ENCODE results near the gene PDHB.

The PDHB gene

DNA sequence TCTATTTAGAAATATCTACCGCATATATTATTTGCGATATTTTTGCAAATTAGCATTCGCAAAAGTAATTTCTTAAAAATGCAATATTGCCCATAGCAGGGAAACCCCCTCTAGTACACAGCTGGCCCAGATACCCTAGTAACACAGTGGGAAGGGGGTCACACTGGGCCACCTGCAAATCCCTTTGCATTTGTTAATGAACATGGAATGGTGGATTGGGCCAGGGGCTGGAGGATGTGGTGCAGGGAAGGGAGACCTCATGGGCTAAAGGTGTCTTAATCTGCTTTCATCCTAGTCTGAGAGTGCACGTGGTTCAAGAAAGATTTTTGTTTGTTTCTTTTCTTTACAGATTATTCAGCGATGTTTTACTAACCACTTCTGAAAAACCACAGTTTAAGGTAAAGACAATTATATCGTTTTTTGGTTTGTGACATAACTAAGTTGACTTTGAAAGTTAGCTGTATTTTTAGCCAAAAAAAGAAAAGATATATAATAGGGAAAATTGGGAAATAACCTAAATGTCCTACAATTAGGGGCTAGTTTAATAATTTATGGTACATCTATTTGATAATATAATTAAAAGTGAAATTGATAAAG, 30.0 kb downstream of the PDHB start:
- no peak for DNase-seq (ENCODE audit: low read depth)

DNA sequence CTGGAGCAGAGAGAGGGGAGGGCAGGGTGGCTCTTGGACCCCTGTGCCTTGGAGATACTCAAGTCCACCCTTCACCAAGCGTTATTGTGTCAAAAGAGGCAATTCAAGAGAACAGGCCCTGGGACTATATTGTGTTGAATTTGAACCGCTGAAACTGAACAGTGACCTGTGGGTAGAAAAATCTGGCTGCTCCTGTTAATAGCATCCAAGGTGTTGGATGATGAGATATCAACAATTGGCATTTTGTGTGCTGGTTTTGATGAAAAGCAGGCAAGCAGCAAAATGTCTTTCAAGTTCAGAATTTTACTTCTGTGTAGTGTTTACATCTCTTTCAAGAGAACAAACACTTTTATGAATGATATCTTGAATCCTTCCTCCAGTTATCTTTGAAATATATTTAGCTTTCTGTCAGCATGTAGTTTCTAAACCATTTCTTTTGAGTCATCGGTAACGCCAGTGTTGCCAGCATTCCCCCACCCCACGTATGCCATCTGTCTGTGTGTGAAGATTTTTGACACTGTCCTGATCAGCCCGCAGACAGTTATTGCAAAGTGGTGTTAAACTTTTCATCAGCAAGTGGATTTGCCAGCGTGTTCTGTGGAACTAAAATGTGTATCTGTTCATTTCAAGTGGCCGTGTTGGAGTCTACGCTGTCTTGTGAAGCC, 34.8 kb downstream of the PDHB start:
- DNase-seq (ENCODE audit: low read depth): no peak

DNA sequence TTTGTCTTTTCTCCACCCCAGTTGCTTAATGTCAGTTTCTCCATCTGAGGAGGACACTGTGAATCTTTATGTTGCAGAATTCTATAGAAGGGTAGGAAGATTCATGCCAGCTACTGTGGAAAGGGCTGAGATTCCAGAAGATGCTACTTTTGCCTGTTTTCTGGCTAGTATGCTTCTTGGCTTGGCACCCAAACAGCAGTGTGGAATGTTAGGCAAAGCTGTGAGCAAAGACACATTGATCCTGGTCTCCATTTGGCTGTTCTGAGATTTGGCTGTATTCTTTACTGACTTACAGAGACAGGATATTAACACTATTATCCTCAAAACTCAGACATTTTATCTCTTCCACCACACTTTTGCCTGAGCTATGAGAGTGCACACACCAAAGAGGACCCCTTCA, 39.3 kb downstream of the PDHB start:
- DNase-seq (ENCODE audit: low read depth): no peak

DNA sequence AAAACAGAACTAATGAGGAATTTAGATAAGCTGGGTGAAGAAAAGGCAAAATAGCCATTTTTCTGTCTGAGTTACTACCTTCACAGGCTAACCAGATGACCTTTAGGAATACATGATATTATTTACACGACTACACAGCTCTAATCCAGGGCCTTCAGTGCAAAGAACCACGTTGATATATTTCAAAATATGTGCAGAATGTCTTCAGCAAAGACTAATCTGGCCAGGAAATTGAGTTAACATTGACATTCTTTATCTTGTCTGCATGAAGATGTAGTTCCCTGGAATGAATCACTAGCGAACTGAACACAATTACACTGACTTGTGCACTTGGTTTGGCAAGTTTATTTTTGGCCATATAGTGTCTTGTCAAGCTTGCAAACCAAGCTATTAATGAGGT, 41.5 kb downstream of the PDHB start:
- no peak for DNase-seq (ENCODE audit: low read depth)

DNA sequence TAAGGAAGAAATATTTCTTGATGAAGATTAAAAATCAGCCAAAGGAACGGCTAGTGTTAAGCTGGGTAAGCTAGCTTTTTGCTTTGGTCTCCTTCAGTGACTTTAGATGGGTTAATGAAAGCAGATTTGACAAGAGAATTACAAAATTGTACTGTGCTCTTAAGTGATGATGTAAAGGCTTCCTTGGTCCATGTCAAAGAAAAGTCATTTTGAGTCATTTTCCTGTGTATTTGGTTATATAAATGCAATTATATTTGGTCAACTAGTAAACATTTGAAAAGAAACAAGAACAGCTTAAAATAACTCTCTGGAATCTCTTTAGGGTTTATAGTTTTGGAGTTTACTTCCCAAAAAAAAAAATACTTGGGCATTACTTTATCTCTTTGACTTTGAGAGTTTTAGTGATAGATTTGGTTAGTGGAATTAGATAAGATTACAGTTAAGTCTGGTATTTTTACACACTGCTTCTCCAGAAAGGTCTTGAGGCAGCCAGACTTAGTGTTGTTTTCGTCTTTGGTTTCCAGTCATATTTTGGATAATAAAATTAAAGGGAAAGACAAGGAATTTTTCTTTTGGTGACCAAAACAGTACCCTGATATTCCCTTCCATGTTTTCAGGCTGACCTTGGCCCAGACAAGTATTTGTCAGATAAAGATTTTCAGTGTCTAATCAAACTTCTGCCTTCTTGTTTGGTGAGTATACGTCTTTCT, 42.3 kb downstream of the PDHB start:
- no peak for DNase-seq (ENCODE audit: low read depth)

DNA sequence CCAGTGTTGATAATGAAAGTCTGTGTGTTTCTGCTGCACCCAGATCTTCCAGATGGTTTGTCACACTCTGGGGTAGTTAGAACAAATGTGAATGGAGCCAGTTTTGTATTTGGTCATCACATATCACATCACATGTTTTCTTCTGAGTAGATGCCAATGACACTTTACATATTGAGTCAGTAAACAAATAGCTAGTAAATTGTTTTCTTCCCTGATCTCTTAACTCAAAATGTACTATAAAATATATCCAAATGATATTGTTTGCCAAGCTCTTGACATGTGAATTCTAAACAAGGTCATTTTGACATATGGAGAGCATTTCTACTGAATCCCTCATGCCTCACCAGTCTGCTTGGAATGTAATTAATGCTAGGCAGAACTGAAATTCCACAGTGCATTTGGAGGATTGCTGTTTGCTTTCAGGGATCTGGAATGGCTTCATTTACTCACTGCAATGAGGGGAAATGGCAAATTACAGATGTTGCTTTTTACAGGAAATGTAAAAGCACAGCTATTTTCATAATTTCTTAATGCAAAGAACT, 45.0 kb downstream of the PDHB start:
- no peak for DNase-seq (ENCODE audit: low read depth)

DNA sequence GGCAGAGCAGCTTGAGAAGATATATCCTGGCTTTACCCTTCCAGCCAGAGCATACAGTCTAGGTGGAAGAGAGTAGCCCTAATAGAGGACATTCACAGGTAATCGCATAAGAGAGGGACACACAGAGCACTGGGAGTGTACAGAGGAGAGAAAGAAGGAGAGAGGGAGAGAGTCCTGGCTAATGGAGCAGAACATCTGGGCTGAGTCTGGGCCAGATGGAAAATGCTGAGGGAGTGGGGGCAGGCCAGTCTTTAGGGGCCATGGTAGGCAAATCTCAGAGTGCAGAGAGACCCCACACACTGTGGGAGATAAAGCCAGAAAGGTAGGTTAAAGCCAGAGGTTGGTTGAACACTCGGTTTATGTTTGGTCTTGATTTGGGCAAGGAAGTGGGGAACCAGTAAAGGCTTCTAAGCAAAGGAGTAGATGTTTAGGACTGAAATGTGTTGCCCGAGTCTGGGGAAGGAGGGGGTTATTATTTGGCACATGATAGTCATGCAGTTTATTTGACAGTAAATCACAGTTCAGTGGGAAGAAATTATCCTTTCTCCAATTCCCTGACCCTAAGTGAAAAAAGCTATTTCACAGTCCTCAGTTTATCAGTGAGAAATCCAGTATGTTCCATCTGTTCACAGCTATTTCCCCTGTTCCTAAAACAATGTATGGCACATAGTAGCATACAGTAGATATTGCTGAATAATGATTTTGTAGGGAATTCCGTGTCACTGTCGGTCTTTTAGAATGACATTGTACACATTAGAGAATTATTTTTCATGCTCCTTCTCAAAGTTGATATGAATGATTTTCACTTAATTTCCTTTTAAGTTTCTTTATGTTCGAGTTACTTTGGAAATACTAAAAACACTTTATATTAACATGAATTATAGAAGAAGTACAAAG, 45.7 kb downstream of the PDHB start:
- no peak for DNase-seq (ENCODE audit: low read depth)

DNA sequence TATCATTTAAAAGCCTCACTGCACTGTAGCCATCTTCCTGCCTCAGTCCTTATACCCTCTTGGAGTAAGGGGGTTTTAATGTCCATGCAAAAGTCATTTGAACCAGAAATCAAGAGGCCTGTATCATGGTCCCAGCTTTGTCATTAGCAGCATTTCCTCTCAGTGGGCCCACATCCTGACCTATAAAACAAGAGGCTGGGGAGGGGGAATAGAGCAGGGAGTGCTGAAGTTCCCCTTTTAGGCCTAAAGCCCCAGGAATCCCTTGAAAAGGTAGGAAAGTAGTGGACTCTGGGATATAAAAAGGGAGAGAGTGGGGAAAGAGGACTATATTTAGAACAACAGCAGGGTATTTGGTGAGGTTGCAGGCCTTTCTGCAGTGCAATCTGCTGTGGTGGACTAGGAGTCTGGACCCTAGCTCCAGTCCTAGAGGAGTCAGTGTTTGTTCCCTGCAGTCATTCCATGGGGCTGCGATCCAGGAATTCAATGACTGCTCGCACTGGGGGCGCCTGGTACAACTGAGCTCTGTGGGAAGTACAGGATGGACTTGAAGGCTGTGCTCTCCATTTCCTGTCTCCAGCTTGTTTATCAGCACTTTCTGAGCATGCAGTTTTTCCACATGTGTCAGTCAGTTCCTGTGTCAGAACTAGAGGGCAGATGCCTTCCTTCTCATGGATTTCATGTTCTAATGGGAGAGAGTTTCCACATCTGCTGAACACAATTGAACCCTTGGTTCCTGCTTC, 46.8 kb downstream of the PDHB start:
- no peak for DNase-seq (ENCODE audit: low read depth)

DNA sequence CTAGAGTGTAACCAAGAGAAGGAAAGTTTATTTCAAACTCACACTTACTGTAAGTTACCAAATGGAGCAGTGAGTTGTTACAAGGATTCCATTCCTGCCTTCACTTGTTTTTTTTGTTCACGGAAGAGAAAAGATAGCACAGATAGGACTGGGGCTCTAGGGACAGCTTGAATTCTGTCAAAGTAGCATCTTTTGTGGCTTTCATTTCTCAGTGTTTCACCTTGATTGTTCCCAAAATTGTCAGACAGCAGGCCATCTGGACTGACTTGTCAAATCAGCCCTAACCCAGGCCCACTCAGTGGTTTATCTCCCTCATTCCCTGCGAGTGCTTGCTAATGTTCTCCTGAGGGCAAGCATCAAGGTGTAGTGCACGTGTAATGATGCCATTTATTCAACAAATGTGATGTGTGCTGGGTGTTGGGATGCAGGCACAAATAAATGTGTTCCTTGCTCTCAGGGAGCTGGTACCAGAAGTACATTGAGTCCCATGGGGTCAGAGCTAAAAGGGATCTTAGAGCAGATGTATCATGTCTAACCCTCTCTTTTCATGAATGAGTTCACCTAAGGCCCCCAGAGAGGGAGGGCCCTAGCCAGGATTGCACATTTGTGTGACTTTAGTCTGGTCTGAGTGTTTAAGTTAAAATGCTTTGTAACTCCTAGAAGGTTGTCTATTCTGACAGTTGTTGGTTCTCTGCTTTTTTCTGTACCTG, 49.1 kb downstream of the PDHB start:
- DNase-seq (ENCODE audit: low read depth): no peak

DNA sequence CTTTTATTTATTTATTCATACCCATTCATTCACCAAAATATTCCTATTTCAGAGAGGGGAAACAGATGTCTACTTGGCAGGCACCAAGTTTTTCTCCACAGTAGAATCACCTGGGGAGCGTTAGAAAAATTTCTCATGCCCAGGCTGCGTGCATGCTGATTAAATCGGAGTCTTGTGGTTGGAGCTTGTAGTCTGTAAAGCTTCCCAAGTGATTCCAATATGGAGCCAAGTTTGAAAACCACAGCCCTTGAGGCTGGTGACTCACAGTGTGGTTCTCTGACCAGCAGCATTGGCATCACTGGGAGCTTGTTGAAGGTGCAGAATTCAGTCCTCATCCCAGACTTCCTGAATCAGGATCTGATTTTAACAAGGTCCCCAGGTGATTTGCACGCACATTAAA, 49.7 kb downstream of the PDHB start:
- DNase-seq (ENCODE audit: low read depth): no peak

DNA sequence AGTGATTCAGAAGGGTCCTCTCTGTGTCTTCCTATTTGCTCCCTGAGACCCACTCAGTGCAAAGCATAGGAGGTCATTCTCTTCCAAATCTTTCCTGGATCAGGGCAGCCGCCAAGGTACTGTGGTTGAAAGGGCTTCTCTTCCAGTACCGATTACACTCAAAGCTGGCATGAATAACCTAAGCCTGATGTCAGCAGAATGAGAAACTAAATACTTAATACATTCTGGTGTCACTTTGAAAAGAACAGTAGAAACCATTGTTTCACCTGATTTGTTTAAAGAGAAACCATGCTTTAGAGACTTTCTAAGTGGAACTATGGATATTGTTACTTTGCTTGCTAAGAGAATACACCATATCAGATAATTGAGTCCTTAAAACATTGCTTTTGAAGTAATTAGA, 50.2 kb downstream of the PDHB start:
- DNase-seq (ENCODE audit: low read depth): no peak

DNA sequence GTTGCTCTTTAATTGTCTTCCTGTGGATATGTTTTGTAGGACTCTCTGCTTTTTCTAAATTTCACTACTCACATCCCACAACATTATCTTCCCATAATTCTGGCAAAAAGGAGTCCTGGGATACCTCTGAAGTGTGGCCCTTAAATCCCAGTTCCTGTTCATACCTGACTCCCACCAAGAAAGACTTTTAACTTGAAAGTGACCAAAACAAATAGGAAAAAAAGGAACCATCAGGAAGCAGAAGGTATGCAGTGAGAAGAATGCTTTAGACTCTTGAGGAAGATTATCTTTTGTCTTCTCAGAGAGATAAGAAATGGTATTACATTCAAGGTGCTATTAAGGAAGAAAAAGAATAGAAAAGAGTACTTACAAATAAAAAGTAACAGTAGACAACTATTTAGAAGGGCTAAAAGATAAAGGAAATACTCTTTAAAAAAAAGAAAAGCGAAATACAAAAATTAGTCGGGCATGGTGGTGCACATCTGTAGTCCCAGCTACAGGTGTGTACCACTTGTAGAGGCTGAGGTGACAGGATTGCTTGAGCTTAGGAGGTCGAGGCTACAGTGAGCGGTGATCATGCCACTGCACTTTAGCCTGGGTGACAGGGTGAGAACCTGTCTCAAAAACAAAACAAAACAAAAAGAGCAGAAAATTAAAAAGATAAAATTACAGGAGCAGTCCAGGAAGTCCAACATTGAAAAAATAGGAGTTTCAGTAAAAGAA, 54.1 kb downstream of the PDHB start:
- no peak for DNase-seq (ENCODE audit: low read depth)

DNA sequence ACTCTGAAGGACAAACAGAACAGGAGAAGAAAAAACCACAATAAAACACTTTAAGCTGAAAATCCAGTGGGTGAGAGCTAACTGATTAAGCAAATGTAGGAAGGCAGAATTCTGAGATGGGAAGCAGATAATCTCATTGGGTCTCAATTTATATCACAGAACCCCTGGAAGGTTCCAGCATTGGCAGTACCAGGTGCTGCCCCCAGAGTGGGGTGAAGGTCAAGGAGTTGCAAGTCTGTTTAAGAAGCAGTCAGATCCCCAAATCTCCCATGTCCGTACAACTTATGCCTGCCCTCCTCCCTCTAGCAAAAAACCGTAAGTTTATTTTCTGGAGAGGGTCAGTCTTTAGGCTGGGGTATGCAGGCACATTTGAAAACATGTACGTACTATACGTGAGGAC, 55.9 kb downstream of the PDHB start:
- DNase-seq (ENCODE audit: low read depth): no peak
